GM10266 (cell line): ENCODE results near the gene MS4A4A.

Experiments
- DNase-seq: peaks from one replicate; pipeline ENCODE4 v3.0.0; 2012; ENCODE audit errors: extremely low spot score
- TF ChIP-seq, protein P1 (sequence below): IDR thresholded peaks from 2 replicates; pipeline ENCODE4 v1.5.1; 2012; ENCODE audit warnings: mild to moderate bottlenecking, low read depth; ENCODE audit not compliant: control insufficient read depth, insufficient read depth; ENCODE audit errors: missing control alignments

The MS4A4A gene

DNA sequence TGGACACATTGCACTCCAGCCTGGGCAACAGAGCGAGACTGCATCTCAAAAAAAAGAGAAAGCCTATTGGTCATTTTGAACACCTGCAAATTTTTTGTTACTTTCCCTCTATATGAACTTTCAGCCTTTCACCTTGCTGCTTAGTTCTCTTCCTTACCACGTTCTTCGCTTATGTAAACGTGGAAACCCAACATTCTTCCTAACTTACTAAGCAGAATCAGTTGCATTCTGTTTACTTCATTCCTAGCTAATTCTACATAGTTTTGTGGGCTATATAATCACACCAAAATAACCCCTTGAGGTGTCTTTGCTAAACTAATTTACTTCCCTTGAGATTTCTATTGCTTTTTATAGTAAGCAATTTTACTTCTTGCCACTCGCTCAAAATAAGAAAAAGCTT is 23.2 kb downstream of the MS4A4A start:
- TF ChIP-seq, protein P1, sequence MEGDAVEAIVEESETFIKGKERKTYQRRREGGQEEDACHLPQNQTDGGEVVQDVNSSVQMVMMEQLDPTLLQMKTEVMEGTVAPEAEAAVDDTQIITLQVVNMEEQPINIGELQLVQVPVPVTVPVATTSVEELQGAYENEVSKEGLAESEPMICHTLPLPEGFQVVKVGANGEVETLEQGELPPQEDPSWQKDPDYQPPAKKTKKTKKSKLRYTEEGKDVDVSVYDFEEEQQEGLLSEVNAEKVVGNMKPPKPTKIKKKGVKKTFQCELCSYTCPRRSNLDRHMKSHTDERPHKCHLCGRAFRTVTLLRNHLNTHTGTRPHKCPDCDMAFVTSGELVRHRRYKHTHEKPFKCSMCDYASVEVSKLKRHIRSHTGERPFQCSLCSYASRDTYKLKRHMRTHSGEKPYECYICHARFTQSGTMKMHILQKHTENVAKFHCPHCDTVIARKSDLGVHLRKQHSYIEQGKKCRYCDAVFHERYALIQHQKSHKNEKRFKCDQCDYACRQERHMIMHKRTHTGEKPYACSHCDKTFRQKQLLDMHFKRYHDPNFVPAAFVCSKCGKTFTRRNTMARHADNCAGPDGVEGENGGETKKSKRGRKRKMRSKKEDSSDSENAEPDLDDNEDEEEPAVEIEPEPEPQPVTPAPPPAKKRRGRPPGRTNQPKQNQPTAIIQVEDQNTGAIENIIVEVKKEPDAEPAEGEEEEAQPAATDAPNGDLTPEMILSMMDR, result no peak
- no peak for DNase-seq

DNA sequence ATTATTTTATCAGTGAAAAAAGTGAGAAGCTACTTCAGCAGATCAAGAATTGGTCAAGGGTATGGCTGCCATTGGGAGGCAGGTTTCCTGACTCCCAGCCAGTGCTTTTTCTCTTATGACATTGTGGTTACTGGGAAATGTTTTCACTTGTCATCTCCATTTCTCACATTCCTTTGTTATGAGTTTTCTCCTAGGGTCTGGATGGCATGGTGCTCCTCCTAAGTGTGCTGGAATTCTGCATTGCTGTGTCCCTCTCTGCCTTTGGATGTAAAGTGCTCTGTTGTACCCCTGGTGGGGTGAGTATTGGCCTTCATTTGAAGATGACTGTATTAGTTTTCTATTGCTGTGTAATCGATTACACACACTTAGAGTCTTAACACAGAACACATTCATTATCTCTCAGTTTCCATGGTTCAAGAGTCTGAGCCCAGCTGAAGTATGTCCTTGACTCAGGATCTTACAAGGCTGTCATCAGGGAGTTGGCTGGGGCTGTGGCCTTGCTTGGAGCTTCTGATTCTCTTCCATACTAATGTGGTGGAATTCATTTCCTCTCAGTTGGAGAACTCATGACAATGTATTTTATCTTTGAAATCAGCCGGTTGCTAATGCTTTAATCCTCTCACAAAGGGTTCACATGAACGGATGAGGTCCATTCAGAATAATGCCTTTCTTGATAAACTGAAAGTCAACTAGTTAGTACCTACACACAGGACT is 25.6 kb downstream of the MS4A4A start:
- TF ChIP-seq, protein P1, result no peak
- no peak for DNase-seq

DNA sequence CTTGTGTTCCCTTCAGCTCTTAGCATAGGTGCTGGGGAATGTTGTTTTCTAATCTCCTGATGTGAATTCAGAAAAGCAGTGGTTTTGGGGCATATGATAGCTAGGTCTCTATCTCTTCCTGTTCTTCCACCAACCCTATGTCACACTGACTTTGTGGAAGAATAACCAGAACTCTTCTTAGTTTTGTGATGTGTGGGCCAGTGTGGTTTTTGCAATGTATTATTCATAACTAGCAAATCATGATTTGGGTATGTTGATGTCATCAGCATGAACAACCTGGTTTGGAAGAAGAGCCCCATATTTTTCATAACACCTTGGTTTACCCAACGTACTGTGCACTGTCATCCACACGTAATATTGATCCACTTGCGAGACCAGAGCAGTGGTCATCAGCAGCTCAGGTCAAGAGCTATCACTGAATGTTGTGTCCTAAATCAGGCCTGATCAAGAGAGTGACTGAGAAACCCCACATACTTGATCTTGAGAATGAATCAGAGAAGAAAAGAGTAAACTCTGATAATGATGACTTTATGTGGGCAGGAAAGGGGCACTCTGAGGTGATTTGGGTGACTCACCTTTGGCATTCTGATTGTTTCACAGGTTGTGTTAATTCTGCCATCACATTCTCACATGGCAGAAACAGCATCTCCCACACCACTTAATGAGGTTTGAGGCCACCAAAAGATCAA is 27.2 kb downstream of the MS4A4A start:
- TF ChIP-seq, protein P1, result no peak
- DNase-seq, result no peak

DNA sequence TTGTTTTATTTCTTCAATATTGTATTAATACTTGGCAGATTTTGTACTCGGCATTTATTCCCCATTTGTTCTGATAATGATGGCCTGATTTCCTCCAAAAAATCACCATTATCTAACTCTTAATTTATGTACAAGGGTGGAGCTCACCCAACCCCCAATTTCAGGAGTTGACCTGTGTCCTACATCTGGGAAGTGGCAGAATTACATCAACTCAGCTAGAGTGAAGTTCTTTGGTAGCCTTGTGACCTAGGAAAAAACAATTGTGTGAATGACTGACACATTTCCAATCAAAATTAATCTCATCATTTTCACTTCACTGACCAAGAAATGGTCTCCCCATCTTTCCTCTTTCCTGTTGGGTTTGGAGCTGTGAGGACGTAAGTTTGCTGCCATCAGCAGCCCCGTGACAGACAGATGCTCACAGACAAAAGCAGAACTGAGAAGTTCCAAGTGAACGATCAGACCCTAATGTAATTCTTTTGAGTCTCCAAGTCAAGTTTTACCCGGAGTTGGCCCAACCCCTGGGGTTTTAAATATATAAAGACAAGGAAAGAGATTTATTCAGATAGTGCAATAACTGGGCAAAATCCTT is 30.0 kb downstream of the MS4A4A start:
- TF ChIP-seq, protein P1, result no peak

DNA sequence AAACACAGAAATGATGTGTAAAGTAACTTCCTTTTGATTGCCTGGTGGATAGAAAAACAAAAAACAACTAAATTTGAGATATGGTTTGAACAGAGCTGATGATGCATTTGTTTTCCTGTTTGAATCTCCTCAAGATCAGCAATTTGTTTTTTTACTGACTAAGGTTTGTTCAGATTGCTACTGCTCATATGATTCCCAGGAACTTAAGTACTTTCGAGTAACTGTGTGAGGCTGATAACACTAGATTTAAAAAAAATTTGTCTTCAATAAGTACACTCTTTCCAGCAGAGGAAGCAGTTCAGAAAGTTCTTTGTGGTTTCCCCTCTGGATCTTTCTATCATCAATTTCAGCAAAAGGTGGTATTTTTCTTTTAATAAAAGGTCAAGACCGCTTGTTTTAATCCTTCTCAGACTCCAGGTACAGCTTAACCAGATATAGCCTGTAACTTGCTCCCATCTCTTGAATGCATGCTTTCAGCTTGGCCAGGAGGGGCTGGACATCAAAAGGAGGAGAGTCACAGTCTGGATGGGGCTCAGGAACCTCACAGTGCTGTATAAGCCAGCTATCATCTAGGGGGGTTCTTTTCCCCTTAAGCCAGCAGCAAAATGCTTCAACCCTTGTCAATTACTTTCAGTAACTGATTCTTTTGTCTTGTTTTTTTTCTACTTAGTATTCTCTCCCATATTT is 34.3 kb downstream of the MS4A4A start:
- no peak for DNase-seq
- TF ChIP-seq, protein P1, result no peak

More for the DNA sequence above, 30.0 kb downstream of the MS4A4A start:
- DNase-seq, result peak; percentile 47

DNA sequence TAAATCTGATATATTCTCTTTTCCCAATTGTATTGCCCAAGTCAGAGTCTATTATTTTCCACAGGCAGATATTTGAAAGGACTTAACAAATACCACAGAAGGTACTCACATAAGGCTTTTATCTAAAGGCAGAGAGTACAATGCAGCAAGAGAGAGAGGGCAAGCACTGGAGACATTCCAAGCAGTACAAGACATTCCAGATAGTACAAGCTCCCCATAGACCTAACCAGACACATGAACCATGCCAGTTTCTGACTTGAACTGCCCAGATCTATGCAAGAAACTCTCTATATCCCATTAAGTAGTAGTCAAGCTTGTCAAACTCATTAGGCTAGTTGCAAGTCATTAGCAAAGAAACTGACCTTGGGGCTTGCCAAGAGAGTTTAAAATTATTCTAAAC is 35.4 kb downstream of the MS4A4A start:
- TF ChIP-seq, protein P1, result no peak
- DNase-seq, result no peak
